AG10803 (cell line): ENCODE measurements around the gene GALNT7.

Source experiments
- DNase-seq: peaks from one replicate; pipeline ENCODE4 v3.0.0; 2010; ENCODE audit warnings: low read depth
- H3K4me3 ChIP-seq: 2 replicates; pipeline ENCODE4 v1.5.1; 2011; ENCODE audit warnings: mild to moderate bottlenecking, low read length, control low read depth
- CTCF ChIP-seq: conservative IDR thresholded peaks from 2 replicates; pipeline ENCODE4 v1.5.1; 2011; ENCODE audit warnings: mild to moderate bottlenecking, low read length, control low read depth, inconsistent platforms

The GALNT7 gene

DNA sequence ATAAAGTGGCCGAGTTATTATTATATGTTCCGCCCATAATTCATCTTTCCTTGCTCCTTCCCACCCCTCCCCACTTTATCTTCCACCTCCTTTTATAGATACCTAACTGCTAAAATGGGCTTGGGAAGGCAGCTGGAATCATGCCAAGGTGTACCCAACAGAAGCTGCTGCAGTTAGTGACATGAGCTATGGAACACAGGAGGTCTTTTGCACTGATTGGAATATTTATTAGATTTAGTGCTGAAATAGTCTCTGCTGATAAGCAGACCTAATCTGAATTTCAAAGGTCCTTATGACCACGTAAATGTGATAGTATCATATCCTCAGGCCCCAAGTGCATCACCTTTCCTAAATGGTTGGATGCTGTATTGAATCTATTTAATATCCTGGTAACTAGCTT lies 100.7 kb downstream of the GALNT7 start:
- DNase-seq = no peak
- TF ChIP-seq CTCF = no peak
- H3K4me3 ChIP-seq = no peak overlapping the region

DNA sequence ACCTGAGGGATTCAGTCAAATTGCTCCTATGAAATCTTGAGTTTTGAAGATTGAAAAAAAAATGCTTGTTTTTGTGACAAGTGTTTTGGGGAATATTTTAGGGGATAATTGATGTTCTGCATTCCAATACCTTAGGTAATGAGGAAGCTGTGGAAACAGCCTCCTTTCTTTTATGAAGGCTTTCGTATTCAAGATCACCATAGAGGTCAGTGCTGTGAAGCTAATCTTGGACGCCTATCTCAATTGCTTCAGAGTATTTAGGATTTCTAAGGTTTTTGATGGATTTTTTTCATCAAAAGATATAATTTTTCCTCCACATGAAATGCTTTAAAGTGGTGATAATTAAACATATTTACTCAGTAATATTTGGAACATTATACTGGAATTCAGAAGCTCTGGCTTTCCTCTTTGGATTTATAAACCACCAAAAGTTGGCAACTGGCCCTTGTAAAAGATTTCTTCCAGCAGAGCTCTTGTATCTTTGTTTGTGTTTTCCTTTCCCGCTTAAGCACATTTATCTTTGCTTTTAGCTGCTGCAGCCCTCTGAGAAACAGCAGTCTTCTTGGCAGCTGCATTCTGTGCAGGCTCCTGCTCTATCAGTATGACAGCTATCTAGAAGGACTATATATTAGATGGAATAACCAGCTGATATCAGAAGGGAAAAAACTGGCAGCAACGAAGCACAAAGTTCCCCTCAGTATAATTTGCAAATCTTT lies 101.9 kb downstream of the GALNT7 start:
- no peak for DNase-seq
- no peak overlapping the region for H3K4me3 ChIP-seq
- TF ChIP-seq CTCF = no peak

DNA sequence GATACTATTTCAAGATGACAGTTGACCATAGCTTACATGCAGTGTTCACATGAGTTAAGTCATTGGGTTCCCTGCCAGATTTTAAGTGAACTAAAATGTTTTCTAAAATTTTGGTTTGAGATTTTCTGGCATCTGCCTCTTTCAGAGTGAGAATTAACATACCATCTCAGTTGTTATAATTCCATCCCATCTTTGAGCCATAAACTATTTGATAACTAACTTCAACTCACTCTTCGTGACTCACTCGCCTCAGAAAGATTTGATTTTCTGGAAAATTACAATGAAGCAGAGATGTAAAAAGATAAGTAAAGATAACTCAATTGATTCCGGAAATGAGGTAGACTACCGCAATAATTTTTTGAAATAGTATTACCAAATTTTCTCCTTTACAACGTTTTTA lies 103.7 kb downstream of the GALNT7 start:
- no peak for TF ChIP-seq CTCF
- no peak for DNase-seq
- no peak overlapping the region for H3K4me3 ChIP-seq

DNA sequence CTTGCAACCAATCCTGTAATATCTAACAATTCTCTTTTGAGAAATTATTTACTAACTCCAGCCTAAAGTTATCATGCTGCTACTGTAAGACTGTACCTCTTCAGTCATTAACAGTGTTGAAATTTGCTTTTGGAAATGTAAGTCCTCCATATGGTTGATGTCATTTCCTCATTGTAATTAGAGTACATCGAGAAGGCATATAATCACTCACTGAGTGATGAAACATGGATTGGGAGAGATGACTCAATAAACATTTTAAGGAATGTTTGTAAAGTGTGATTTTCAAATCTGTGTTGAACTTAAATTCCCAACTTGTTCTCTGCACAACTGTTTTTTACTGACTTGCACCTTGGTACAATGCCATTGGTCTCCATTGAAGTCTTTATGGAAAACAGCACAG lies 104.4 kb downstream of the GALNT7 start:
- TF ChIP-seq CTCF = no peak
- H3K4me3 ChIP-seq = no peak overlapping the region
- peak; percentile 47 for DNase-seq

DNA sequence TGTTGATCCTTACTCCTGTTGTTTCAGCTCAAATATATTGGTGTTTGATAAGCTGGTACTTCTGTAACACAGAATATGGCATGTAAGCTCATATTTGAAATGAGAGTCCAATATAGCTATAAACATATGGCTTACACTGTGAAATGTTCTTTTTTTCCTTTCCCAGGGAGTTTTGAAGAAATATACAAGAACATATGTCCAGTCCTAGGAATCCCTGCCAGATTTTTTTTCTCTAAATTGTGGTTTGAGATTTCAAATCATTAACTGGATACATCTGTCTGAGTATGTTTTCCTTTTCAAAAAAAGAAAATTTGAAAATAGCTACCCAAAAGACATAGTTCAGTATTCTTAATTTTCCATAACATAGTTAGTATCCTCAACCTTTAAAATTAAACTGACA lies 105.3 kb downstream of the GALNT7 start:
- peak; percentile 40 for DNase-seq
- TF ChIP-seq CTCF = no peak
- H3K4me3 ChIP-seq = no peak overlapping the region

- TF ChIP-seq CTCF = no peak
- H3K4me3 ChIP-seq = no peak overlapping the region
- DNase-seq = no peak
Measured at GRCh38 chr4:173274744-173275143, 106.1 kb downstream of the GALNT7 start.

DNA sequence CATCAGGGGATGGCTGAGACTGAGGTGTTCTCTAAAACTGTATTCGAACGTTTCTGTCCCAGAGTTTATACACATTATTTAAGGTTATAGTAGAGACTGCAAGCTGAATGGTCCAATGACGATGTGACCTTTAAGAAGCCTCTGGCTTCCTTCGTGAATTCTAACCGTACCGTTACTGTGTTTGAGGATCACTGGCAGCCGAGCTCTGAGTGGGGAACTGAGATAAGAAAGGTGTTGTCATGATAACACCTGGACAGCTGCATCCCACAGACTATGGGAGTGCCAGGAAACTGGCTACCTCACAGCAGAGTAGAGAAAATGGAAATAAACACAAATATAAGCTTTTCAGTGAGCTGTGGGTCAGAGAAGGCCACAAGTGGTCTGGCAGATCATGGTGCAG lies 106.5 kb downstream of the GALNT7 start:
- no peak for DNase-seq
- no peak overlapping the region for H3K4me3 ChIP-seq
- TF ChIP-seq CTCF = no peak
